Kidney (tissue), 14 donors: ENCODE results near the gene GP1BA. TPM values are rescaled to one million over a fixed set of nuclear protein-coding genes. Genes with fewer than 3 reads are reported as not detected.

Source experiments
- DNase-seq, 5 donors: peaks; one replicate each; pipeline ENCODE4 v3.0.0-alpha.2; 2013 to 2020
- FAIRE-seq: peaks from 2 replicates; lab custom pipeline; 2012; peaks lifted over from hg19 to GRCh38; lab: Jason Lieb, UNC
- H3K27ac ChIP-seq, 2 donors: one replicate each; pipeline ENCODE4 v1.7.0; 2013; ENCODE audit warnings: low read depth in 2 of 2, low read length in 2 of 2, inconsistent platforms in 1 of 2
- H3K27me3 ChIP-seq: one replicate; pipeline ENCODE4 v1.7.1; 2013; ENCODE audit warnings: low read length, inconsistent platforms; ENCODE audit not compliant: control insufficient read depth, insufficient read depth
- H3K36me3 ChIP-seq, 3 donors: one replicate each; pipeline versions ENCODE4 v1.7.0 to v1.7.1; 2013; ENCODE audit warnings: low read length in 3 of 3, control low read depth in 1 of 3, inconsistent platforms in 1 of 3; ENCODE audit not compliant: insufficient read depth in 3 of 3, control insufficient read depth in 2 of 3
- H3K4me1 ChIP-seq, 3 donors: one replicate each; pipeline versions ENCODE4 v1.7.0 to v1.7.1; 2013; ENCODE audit warnings: low read length in 3 of 3, inconsistent platforms in 1 of 3, low read depth in 1 of 3; ENCODE audit not compliant: control insufficient read depth in 2 of 3, insufficient read depth in 2 of 3
- H3K4me3 ChIP-seq, 3 donors: one replicate each; pipeline versions ENCODE4 v1.7.0 to v1.8.1; 2013; ENCODE audit warnings: low read length in 3 of 3, control low read depth in 1 of 3, inconsistent platforms in 1 of 3
- H3K9ac ChIP-seq, 3 donors: one replicate each; pipeline versions ENCODE4 v1.7.0 to v1.7.1; 2013; ENCODE audit warnings: low read length in 3 of 3, control low read depth in 1 of 3, inconsistent platforms in 1 of 3
- H3K9me3 ChIP-seq, 3 donors: one replicate each; pipeline versions ENCODE4 v1.7.0 to v1.7.1; 2013; ENCODE audit warnings: low read length in 3 of 3, control low read depth in 1 of 3, inconsistent platforms in 1 of 3; ENCODE audit not compliant: control insufficient read depth in 2 of 3, insufficient read depth in 1 of 3
- intact Hi-C: fragments of 100-400 bp; cut with DNase I; formaldehyde crosslinking; loops from one replicate; pipeline ENCODE4 v1.11.1; 2022
- polyA plus RNA-seq: library from polyadenylated mRNA; stranded (reverse); fragments of 350-450 nt; fragmentation: Illumina TruSeq; extraction: RNeasy Lipid Tissue Mini Kit (QIAGEN cat#74804); gene quantifications from one replicate; pipeline ENCODE4 v1.2.3, GENCODE V29; 2014; ENCODE audit warnings: low read depth, low replicate concordance; ENCODE audit not compliant: insufficient read depth
- total RNA-seq: library from RNA; stranded (reverse); fragmentation: NEBNext Ultra II Directional; extraction: Animal tissue kit (Norgen Biotek cat#: 25700); gene quantifications from one replicate; pipeline ENCODE4 v1.2.1, GENCODE V29; 2021
- TF ChIP-seq, protein P1 (sequence below): IDR thresholded peaks from 3 replicates; pipeline ENCODE4 v1.5.1; 2012; ENCODE audit warnings: mild to moderate bottlenecking, moderate library complexity, borderline replicate concordance; ENCODE audit not compliant: insufficient read depth; ENCODE audit errors: extremely low read depth
- donor health status: control.
- donor health status: control.
- donor health status: control.
- donor health status: control.
- donor health status: control.
- donor health status: DM: yes; HTN: yes; CAD: no.
- donor health status: Normal renal cell carcinoma (clear cell type).

The GP1BA gene
- total and polyA plus RNA-seq, 2 donors from 2014 or later, result not detected

DNA sequence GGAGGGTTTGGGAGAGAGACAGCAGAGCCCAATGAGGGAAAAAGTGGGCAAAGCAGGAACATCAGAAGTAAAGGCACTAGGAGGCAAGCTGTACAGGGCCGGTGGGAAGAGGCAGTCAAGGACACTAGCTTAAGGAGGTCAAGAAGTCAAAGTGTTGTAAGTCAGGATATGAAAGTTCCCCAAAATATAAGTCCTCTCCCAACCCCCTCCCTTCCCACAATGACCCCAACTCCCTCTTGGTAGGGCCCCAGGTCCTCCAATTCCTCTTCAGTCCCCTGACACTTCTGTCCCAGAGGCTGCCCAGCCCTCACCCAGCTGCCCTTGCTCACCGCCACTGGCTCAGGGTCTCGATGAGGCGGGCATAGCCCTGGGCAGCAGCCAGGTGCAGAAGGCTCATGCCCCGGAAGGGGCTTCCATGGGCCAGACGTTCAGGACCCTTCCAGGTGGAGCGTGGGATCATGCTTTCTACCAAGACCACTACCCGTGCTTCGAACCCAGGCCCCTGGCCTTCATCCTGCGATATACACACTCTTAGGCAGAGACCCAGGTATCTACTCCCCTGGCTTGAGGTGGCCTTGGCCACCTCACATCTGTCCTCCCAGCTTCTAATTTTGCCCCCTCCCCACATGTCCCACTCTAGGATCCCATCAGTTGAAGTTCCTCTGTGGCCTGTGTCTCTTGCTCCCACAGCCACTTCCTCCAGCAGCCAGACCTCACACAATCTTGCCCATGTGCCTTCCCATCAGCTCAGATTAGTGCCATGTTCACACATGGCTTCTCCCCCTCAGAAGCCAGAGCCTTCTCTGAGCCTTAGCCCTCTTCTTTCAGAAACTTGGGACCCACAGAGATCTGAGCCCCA lies 41.4 kb downstream of the GP1BA start:
- H3K27ac ChIP-seq, result no peak overlapping the region
- peaks cover 3 to 19% (median 4%) of the 10 kb centered on the region in 3 donors for H3K4me1 ChIP-seq
- peaks cover 0 to 33% (median 24%) of the 10 kb centered on the region in 3 donors for H3K36me3 ChIP-seq
- intact Hi-C loops, result no loop called here
- no peak overlapping the region for H3K9ac ChIP-seq
- FAIRE-seq (no peak), DNase-seq (peak in 1 of 5 donors; percentile 66)
- no peaks in the 10 kb centered on the region for H3K27me3 ChIP-seq
- H3K9me3 ChIP-seq, result no peaks in the 10 kb centered on the region
- H3K4me3 ChIP-seq, result no peak overlapping the region
- TF ChIP-seq, protein P1, sequence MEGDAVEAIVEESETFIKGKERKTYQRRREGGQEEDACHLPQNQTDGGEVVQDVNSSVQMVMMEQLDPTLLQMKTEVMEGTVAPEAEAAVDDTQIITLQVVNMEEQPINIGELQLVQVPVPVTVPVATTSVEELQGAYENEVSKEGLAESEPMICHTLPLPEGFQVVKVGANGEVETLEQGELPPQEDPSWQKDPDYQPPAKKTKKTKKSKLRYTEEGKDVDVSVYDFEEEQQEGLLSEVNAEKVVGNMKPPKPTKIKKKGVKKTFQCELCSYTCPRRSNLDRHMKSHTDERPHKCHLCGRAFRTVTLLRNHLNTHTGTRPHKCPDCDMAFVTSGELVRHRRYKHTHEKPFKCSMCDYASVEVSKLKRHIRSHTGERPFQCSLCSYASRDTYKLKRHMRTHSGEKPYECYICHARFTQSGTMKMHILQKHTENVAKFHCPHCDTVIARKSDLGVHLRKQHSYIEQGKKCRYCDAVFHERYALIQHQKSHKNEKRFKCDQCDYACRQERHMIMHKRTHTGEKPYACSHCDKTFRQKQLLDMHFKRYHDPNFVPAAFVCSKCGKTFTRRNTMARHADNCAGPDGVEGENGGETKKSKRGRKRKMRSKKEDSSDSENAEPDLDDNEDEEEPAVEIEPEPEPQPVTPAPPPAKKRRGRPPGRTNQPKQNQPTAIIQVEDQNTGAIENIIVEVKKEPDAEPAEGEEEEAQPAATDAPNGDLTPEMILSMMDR, result no peak

DNA sequence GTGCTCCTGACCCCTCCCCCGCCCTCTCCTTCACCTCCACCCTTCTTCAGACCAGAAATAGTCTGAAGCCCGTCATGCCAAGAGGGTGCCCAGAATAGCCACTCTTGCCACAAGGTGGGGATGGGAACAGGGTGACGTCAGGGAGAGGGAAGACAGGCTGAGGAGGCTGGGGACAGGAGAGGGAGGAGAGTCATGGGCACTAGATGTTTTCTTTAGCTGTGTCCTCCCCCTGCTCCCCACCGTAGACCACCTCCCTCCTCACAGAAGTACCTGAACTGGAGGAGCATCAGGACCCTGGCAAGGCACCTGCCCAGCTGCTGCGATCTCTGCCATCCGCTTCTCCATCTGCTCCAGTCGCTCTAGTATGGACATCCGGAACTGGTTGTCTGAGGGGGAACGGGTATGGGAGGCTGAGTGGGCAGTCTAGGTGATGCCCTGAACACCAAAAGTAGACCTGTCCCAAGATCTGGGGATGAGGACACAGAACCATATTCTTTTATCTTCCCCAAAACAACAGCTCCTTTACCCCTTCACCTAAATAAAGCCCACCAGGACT lies 42.1 kb downstream of the GP1BA start:
- no peak overlapping the region for H3K27ac ChIP-seq
- H3K4me3 ChIP-seq, result no peak overlapping the region
- FAIRE-seq (no peak), DNase-seq (peak in 1 of 5 donors; percentile 40)
- H3K27me3 ChIP-seq, result no peaks in the 10 kb centered on the region
- no peak overlapping the region for H3K9ac ChIP-seq
- intact Hi-C loops, result no loop called here
- peaks cover 3 to 14% (median 4%) of the 10 kb centered on the region in 3 donors for H3K4me1 ChIP-seq
- no peaks in the 10 kb centered on the region for H3K9me3 ChIP-seq
- TF ChIP-seq, protein P1, result no peak
- peaks cover 0 to 38% (median 27%) of the 10 kb centered on the region in 3 donors for H3K36me3 ChIP-seq

DNA sequence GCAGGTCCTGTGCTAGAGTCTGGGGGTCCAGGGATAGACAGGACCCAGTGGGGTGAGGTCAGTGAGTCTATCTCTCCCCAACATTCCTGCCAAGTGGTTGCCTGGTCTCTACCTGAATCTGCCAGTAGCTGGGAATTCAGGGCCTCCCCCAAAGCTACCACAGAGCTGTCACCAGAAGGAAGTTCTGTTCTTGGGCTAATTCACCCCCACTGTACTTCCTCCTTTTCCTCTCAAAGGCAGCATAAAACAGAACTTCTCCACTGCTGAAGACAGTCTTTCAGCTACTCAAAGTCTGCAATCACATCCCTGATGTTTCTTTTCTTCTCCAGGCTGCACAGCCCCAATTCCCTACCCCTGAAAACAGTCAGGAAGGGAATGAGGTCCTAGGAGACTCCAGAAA lies 46.6 kb downstream of the GP1BA start:
- peaks cover 0 to 39% (median 31%) of the 10 kb centered on the region in 3 donors for H3K36me3 ChIP-seq

More for the DNA sequence above, 46.6 kb downstream of the GP1BA start:
- intact Hi-C loops, result no loop called here
- DNase-seq, result no peak
- no peak for FAIRE-seq
- H3K27me3 ChIP-seq, result no peaks in the 10 kb centered on the region
- H3K4me3 ChIP-seq, result no peak overlapping the region
- H3K9me3 ChIP-seq, result no peaks in the 10 kb centered on the region
- peaks cover 0 to 5% (median 2%) of the 10 kb centered on the region in 3 donors for H3K4me1 ChIP-seq
- no peak overlapping the region for H3K27ac ChIP-seq
- TF ChIP-seq, protein P1, result no peak
- H3K9ac ChIP-seq, result no peak overlapping the region
